Fibroblast of lung (primary cell): Measurements from ENCODE around the gene FNDC11. TPM values are rescaled to one million over a fixed set of nuclear protein-coding genes. Genes with fewer than 3 reads are reported as not detected.

Experiments used
- DNase-seq, 2 donors: peaks; one replicate each; pipeline versions ENCODE4 v3.0.0 to v3.0.0-alpha.2; 2010; ENCODE audit warnings: low read depth in 2 of 2
- H2AFZ ChIP-seq: 2 replicates; pipeline ENCODE4 v1.5.1; 2012; ENCODE audit warnings: low read length, control low read depth, inconsistent platforms
- H3K27ac ChIP-seq: 2 replicates; pipeline ENCODE4 v1.5.1; 2011; ENCODE audit warnings: low read length, control low read depth; ENCODE audit not compliant: insufficient read depth
- H3K27me3 ChIP-seq: 2 replicates; pipeline ENCODE4 v1.5.1; 2011; ENCODE audit warnings: mild to moderate bottlenecking, low read length; ENCODE audit not compliant: control insufficient read depth, insufficient read depth
- H3K36me3 ChIP-seq: 2 replicates; pipeline ENCODE4 v1.5.1; 2011; ENCODE audit warnings: low read length; ENCODE audit not compliant: control insufficient read depth, insufficient read depth
- H3K4me1 ChIP-seq: 2 replicates; pipeline ENCODE4 v1.5.1; 2011; ENCODE audit warnings: low read length; ENCODE audit not compliant: control insufficient read depth, insufficient read depth; ENCODE audit errors: extremely low read depth
- H3K4me2 ChIP-seq: 2 replicates; pipeline ENCODE4 v1.5.1; 2011; ENCODE audit warnings: low read length, control low read depth; ENCODE audit not compliant: insufficient read depth; ENCODE audit errors: extremely low read depth
- H3K4me3 ChIP-seq, 4 experiments: fragments of 200-600 bp in 1 of 4; sonication (generic) in 1 of 4; replicated peaks in 1 of 4; 2 replicates each; pipeline ENCODE4 v1.5.1; 2011 to 2016; ENCODE audit warnings: low read length in 4 of 4, low read depth in 3 of 4, mild to moderate bottlenecking in 3 of 4, control low read depth in 2 of 4, inconsistent platforms in 1 of 4, mixed read lengths in 1 of 4; ENCODE audit not compliant: insufficient read depth in 1 of 4; ENCODE audit errors: control extremely low read depth in 1 of 4
- H3K79me2 ChIP-seq: 2 replicates; pipeline ENCODE4 v1.5.1; 2012; ENCODE audit warnings: mild to moderate bottlenecking, low read length, inconsistent platforms; ENCODE audit not compliant: control insufficient read depth, insufficient read depth
- H3K9ac ChIP-seq: 2 replicates; pipeline ENCODE4 v1.5.1; 2011; ENCODE audit warnings: mild to moderate bottlenecking, low read length, control low read depth; ENCODE audit not compliant: insufficient read depth
- H3K9me3 ChIP-seq: 2 replicates; pipeline ENCODE4 v1.5.1; 2012; ENCODE audit warnings: low read depth, low read length; ENCODE audit not compliant: control insufficient read depth, insufficient read depth
- H4K20me1 ChIP-seq: 2 replicates; pipeline ENCODE4 v1.5.1; 2011; ENCODE audit warnings: low read length; ENCODE audit not compliant: control insufficient read depth, insufficient read depth; ENCODE audit errors: extremely low read depth
- EZH2 ChIP-seq: IDR thresholded peaks from 2 replicates; pipeline ENCODE4 v1.5.1; 2012; ENCODE audit warnings: low read length, control low read depth, mild to moderate bottlenecking; ENCODE audit errors: missing control alignments
- polyA plus RNA-seq, 2 donors: library from polyadenylated mRNA; depleted of rRNA in 1 of 2; stranded (reverse) in 1 of 2; unstranded in 1 of 2; fragments of >200 nt; gene quantifications; 2 replicates each; pipeline ENCODE4 v1.2.1, GENCODE V29; 2011 to 2012; ENCODE audit warnings: missing spikeins in 1 of 2
- total RNA-seq: library from RNA; depleted of rRNA; stranded (reverse); fragments of >200 nt; gene quantifications from 2 replicates; pipeline ENCODE4 v1.2.1, GENCODE V29; 2014
- TF ChIP-seq, protein P1 (sequence below), 2 donors: IDR thresholded peaks in 1 of 2; conservative IDR thresholded peaks in 1 of 2; 1 replicate in 1 of 2; 2 replicates in 1 of 2; pipeline ENCODE4 v1.5.1; 2011 to 2012; ENCODE audit warnings: low read length in 2 of 2, control low read depth in 1 of 2, inconsistent platforms in 1 of 2, low read depth in 1 of 2, mild to moderate bottlenecking in 1 of 2

The FNDC11 gene
- total and polyA plus RNA-seq, 2 donors (not counting 1 experiment from before 2014, with no cell fraction given) = 0.22 to 1.7 TPM

DNA sequence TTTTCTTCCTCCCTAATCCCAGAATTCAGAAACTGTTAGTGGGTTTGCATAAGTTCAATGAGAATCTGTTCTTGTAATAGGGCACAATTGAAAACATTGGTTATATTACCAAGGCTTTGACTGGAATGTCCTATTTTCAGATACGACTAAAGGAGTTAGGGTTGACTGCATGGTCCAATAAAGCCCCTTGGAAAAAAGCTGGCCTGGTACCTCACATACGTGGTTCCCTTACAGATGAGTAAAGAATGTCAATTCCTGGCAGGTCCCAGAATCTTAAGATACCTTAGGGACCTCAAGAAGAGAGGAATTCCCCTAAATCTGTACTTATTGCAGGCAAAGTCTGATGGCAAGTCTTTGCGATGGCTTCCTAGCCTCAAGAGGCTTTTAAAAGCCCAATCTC lies 28.8 kb upstream of the FNDC11 start:
- TF ChIP-seq, protein P1, sequence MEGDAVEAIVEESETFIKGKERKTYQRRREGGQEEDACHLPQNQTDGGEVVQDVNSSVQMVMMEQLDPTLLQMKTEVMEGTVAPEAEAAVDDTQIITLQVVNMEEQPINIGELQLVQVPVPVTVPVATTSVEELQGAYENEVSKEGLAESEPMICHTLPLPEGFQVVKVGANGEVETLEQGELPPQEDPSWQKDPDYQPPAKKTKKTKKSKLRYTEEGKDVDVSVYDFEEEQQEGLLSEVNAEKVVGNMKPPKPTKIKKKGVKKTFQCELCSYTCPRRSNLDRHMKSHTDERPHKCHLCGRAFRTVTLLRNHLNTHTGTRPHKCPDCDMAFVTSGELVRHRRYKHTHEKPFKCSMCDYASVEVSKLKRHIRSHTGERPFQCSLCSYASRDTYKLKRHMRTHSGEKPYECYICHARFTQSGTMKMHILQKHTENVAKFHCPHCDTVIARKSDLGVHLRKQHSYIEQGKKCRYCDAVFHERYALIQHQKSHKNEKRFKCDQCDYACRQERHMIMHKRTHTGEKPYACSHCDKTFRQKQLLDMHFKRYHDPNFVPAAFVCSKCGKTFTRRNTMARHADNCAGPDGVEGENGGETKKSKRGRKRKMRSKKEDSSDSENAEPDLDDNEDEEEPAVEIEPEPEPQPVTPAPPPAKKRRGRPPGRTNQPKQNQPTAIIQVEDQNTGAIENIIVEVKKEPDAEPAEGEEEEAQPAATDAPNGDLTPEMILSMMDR (conservative IDR thresholded peaks at IDR 0.05 in 1 of 2, IDR thresholded peaks at IDR 0.05 in 1 of 2; ENCODE audit: low read depth in 1 of 2, low read length in 2 of 2) = no peak
- no peak for TF ChIP-seq EZH2
- Histone ChIP-seq H3K9ac (no peak overlapping the region), H3K9me3 (no peaks in the 10 kb centered on the region), H4K20me1 (no peaks in the 10 kb centered on the region), H3K36me3 (peaks cover 5% of the 10 kb centered on the region), H3K4me2 (no peak overlapping the region), H3K27me3 (no peaks in the 10 kb centered on the region), H2AFZ (no peak overlapping the region), H3K79me2 (peaks cover 14% of the 10 kb centered on the region), H3K4me1 (peaks cover 2% of the 10 kb centered on the region), H3K4me3 (no peak overlapping the region), H3K27ac (no peak overlapping the region)
- no peak for DNase-seq

DNA sequence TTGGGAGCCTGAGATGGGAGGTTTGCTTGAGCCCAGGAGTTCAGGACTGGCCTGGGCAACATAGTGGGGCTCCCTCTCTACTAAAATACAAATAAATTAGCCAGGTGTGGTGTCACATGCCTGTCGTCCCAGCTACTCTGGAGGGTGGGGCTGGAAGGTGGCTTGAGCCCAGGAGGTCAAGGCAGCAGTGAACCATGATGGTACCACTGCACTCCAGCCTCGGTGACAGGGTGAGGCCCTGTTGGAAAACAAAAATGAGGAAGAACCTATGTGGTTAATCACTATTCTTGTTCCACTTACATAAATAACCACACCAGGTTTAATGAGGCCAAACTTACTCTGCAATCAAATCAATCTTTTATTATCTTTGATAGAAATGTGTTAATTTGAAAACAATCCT lies 28.0 kb upstream of the FNDC11 start:
- no peaks in the 10 kb centered on the region for H3K9me3 ChIP-seq
- TF ChIP-seq, protein P1 (conservative IDR thresholded peaks at IDR 0.05 in 1 of 2, IDR thresholded peaks at IDR 0.05 in 1 of 2; ENCODE audit: low read depth in 1 of 2, low read length in 2 of 2) = no peak
- TF ChIP-seq EZH2 = no peak
- H3K4me1 ChIP-seq = peaks cover 2% of the 10 kb centered on the region
- H3K36me3 ChIP-seq = peaks cover 5% of the 10 kb centered on the region
- no peak overlapping the region for H3K4me3 ChIP-seq
- no peaks in the 10 kb centered on the region for H4K20me1 ChIP-seq
- no peak overlapping the region for H3K9ac ChIP-seq
- H3K27me3 ChIP-seq = no peaks in the 10 kb centered on the region
- no peak for DNase-seq
- peaks cover 14% of the 10 kb centered on the region for H3K79me2 ChIP-seq
- no peak overlapping the region for H3K4me2 ChIP-seq
- no peak overlapping the region for H2AFZ ChIP-seq
- H3K27ac ChIP-seq = no peak overlapping the region

DNA sequence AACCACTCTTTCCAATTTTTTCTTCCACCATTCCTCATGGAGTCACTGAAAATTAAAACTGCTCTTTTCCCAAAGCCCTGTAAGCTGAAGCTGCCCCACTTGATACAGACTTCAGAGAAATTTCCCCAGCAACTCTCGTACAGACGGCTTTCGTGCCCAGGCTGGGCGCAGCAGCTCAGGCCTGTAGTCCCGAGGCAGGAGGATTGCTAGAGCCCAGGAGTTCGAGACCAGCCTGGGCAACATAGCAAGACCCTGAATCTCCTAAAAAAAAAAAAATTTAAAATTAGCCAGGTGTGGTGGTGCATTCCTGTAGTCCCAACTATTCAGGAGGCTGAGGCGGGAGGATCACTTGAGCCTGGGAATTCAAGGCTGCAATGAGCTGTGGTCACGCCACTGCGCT lies 26.8 kb upstream of the FNDC11 start:
- Histone ChIP-seq H3K4me3 (no peak overlapping the region), H3K4me2 (no peak overlapping the region), H3K4me1 (no peaks in the 10 kb centered on the region), H3K27me3 (peaks cover 6% of the 10 kb centered on the region), H3K9me3 (no peaks in the 10 kb centered on the region), H2AFZ (no peak overlapping the region), H3K9ac (no peak overlapping the region), H3K27ac (no peak overlapping the region), H3K79me2 (peaks cover 3% of the 10 kb centered on the region), H3K36me3 (peaks cover 5% of the 10 kb centered on the region), H4K20me1 (no peaks in the 10 kb centered on the region)
- no peak for TF ChIP-seq EZH2
- TF ChIP-seq, protein P1 (conservative IDR thresholded peaks at IDR 0.05 in 1 of 2, IDR thresholded peaks at IDR 0.05 in 1 of 2; ENCODE audit: low read depth in 1 of 2, low read length in 2 of 2) = no peak
- no peak for DNase-seq
